Spleen (tissue), 11 donors: ENCODE measurements around the gene DEFB131B. TPM values are rescaled to one million over a fixed set of nuclear protein-coding genes. Genes with fewer than 3 reads are reported as not detected.
"Not testable (repeated sequence)": the region's sequence is repeated elsewhere in the genome, so short reads cannot be mapped to it uniquely, and the experiment has no call there.

ENCODE experiments used
- DNase-seq: peaks from one replicate; pipeline ENCODE4 v3.0.0-alpha.2; 2020
- H3K27ac ChIP-seq, 8 donors: fragments of 200-600 bp; sonication (generic) in 7 of 8; 1 replicate in 4 of 8; 2 replicates in 4 of 8; pipeline versions ENCODE4 v1.5.0 to v1.8.0; 2016 to 2021; ENCODE audit warnings: inconsistent platforms in 4 of 8, mild to moderate bottlenecking in 4 of 8, moderate library complexity in 1 of 8
- H3K27me3 ChIP-seq, 7 donors: fragments of 200-600 bp; sonication (generic) in 6 of 7; replicated peaks in 1 of 7; 1 replicate in 4 of 7; 2 replicates in 3 of 7; pipeline versions ENCODE4 v1.5.0 to v1.8.0; 2016 to 2021; ENCODE audit warnings: inconsistent platforms in 3 of 7, mild to moderate bottlenecking in 1 of 7
- H3K36me3 ChIP-seq, 6 donors: fragments of 200-600 bp; sonication (generic) in 5 of 6; 1 replicate in 4 of 6; 2 replicates in 2 of 6; pipeline versions ENCODE4 v1.5.0 to v1.8.0; 2016 to 2021; ENCODE audit warnings: inconsistent platforms in 2 of 6
- H3K4me1 ChIP-seq, 6 donors: fragments of 200-600 bp; sonication (generic) in 5 of 6; 1 replicate in 3 of 6; 2 replicates in 3 of 6; pipeline versions ENCODE4 v1.5.0 to v1.8.0; 2016 to 2021; ENCODE audit warnings: inconsistent platforms in 3 of 6
- H3K4me3 ChIP-seq, 8 donors: fragments of 200-600 bp; sonication (generic) in 7 of 8; 1 replicate in 4 of 8; 2 replicates in 4 of 8; pipeline versions ENCODE4 v1.5.0 to v1.8.0; 2016 to 2021; ENCODE audit warnings: inconsistent platforms in 4 of 8, mild to moderate bottlenecking in 4 of 8, moderate library complexity in 2 of 8
- H3K9me3 ChIP-seq, 8 donors: fragments of 200-600 bp; sonication (generic) in 7 of 8; 1 replicate in 4 of 8; 2 replicates in 4 of 8; pipeline versions ENCODE4 v1.5.0 to v1.8.0; 2016 to 2021; ENCODE audit warnings: inconsistent platforms in 4 of 8
- POLR2A ChIP-seq, 3 donors: fragments of 450-650 bp; IDR thresholded peaks; one replicate each; pipeline ENCODE4 v1.5.1; 2017; ENCODE audit warnings: antibody characterized with exemption in 3 of 3, mild to moderate bottlenecking in 1 of 3
- POLR2AphosphoS5 ChIP-seq, 3 donors: sonication (generic); formaldehyde crosslinking; IDR thresholded peaks; one replicate each; pipeline ENCODE4 v1.5.1; 2017; ENCODE audit warnings: antibody characterized with exemption in 3 of 3
- WGBS, 5 donors: extraction: QIAGEN DNeasy Blood & Tissue Kit in 3 of 5; methylation state at CpG; one replicate each; pipeline versions ENCODE4 v1.1.5 to v1.1.7; 2013 to 2018; 5-methylcytosine and 5-hydroxymethylcytosine counted together
- intact Hi-C: fragments of 100-400 bp; cut with DNase I; formaldehyde crosslinking; loops from one replicate; pipeline ENCODE4 v1.15.0; 2023; ENCODE audit warnings: low total_unique reads
- polyA plus RNA-seq, 3 donors: library from polyadenylated mRNA; stranded (reverse); fragments of 200-250 nt; gene quantifications; one replicate each; pipeline ENCODE4 v1.2.1, GENCODE V29; 2013
- total RNA-seq, 7 donors: library from RNA; depleted of rRNA in 3 of 7; stranded (reverse); fragments of >200 nt in 3 of 7; fragmentation: NEBNext Ultra II Directional in 4 of 7; extraction: Animal tissue kit (Norgen Biotek cat#: 25700) in 4 of 7; gene quantifications; one replicate each; pipeline versions ENCODE4 v1.1.0 to v1.2.1, GENCODE V29; 2016 to 2021
- TF ChIP-seq, protein P1 (sequence below), 11 experiments: fragments of 200-600 bp in 7 of 11; fragments of 450-650 bp in 4 of 11; sonication (generic) in 4 of 11; IDR thresholded peaks in 8 of 11; conservative IDR thresholded peaks in 3 of 11; 1 replicate in 7 of 11; 2 replicates in 4 of 11; pipeline versions ENCODE4 v1.4.0 to v1.8.0; 2016 to 2021; ENCODE audit warnings: antibody characterized with exemption in 11 of 11, inconsistent platforms in 4 of 11, mild to moderate bottlenecking in 1 of 11
- donor health status: healthy with polysubstance abuse.
- donor health status: DM: no; HTN: no; CAD: no; lungs with moderate emphysema.
- donor health status: DM: no; HTN: no; CAD: no.
- donor health status: Bipolar disorder and iron deficiency.
- donor health status: healthy.
- donor health status: DM: no; HTN: no; CAD: no.
- donor health status: DM: yes; HTN: yes; CAD: no.

DEFB131B gene
- total and polyA plus RNA-seq, 10 donors, result not detected

DNA sequence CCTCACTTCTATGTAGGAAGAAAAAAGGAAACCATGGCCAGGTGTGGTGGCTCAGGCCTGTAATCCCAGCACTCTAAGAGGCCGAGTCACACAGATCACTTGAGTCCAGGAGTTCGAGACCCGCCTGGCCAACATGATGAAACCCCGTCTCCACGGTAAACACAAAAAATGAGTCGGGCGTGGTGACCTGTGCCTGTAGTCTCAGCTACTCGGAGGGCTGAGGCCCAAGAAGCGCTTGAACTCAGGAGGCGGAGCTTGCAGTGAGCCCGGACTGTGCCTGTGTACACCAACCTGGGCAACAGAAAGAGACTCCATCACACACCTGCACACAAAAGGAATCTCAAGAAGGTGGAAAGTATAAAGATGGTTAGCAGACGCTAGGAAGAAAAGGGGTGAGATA lies 17.7 kb downstream of the DEFB131B start:
- no peak overlapping the region for H3K27ac ChIP-seq
- intact Hi-C loops, result no loop called here
- H3K4me1 ChIP-seq, result no peaks in the 10 kb centered on the region
- H3K9me3 ChIP-seq, result no peaks in the 10 kb centered on the region
- H3K27me3 ChIP-seq, result no peaks in the 10 kb centered on the region
- peaks cover 0 to 5% (median 0%) of the 10 kb centered on the region in 6 donors for H3K36me3 ChIP-seq
- no peak overlapping the region for H3K4me3 ChIP-seq
- WGBS, 5 donors, result 78 to 95% (median 92%) methylated on average over 12 of the region's 12 CpGs
- TF ChIP-seq POLR2A (IDR thresholded peaks at IDR 0.05) (no peak), POLR2AphosphoS5 (IDR thresholded peaks at IDR 0.05) (no peak)
- TF ChIP-seq, protein P1, sequence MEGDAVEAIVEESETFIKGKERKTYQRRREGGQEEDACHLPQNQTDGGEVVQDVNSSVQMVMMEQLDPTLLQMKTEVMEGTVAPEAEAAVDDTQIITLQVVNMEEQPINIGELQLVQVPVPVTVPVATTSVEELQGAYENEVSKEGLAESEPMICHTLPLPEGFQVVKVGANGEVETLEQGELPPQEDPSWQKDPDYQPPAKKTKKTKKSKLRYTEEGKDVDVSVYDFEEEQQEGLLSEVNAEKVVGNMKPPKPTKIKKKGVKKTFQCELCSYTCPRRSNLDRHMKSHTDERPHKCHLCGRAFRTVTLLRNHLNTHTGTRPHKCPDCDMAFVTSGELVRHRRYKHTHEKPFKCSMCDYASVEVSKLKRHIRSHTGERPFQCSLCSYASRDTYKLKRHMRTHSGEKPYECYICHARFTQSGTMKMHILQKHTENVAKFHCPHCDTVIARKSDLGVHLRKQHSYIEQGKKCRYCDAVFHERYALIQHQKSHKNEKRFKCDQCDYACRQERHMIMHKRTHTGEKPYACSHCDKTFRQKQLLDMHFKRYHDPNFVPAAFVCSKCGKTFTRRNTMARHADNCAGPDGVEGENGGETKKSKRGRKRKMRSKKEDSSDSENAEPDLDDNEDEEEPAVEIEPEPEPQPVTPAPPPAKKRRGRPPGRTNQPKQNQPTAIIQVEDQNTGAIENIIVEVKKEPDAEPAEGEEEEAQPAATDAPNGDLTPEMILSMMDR (IDR thresholded peaks at IDR 0.05 in 8 of 11, conservative IDR thresholded peaks at IDR 0.05 in 3 of 11), result no peak
- DNase-seq, result no peak

DNA sequence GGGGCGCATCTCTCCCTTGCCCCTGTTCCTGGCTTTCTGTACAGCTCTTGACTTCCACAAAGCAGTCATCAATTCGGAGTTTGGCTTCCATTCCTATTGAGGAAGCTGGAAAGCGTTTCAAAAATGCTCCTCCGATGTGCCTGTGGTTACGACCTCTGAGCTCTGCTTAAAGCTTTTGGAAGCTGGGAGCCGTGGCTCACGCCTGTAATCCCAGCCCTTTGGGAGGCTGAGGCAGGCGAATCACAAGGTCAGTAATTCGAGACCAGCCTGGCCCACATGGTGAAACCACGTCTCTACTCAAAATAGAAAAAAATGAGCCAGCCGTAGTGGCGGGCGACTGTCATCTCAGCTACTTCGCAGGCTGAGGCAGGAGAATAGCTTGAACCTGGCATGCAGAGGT lies 22.9 kb downstream of the DEFB131B start:
- peak overlapping the region in 6 of 8 donors; percentile 41 to 61 (median 52) for H3K27ac ChIP-seq
- H3K27me3 ChIP-seq, H3K4me1 ChIP-seq, H3K9me3 ChIP-seq, DNase-seq, H3K4me3 ChIP-seq, intact Hi-C loops: not testable (repeated sequence)
- TF ChIP-seq POLR2AphosphoS5 (IDR thresholded peaks at IDR 0.05), result peak in 1 of 3 donors; percentile 22
- peaks cover 0 to 31% (median under 1%) of the 10 kb centered on the region in 6 donors for H3K36me3 ChIP-seq
- WGBS, 5 donors, result 79 to 90% (median 82%) methylated on average over 14 of the region's 14 CpGs

DNA sequence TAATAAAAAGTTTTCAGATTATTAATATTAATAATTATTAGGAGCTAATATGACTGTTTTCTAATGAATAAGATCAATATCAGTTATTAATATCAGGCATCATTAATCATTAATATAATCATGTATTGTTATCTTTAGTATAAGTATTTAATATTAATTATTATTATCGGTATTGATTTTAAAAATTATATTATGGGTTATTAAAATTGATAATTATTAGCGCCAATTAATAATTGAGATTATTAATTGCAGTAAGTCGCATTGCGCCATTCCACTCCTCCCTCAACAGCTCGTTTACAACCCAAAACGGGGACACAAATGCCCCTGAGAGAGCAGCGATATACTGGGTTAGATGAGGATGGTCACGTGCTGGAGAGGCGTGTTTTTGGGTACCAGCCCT lies 30.0 kb downstream of the DEFB131B start:
- no peak for TF ChIP-seq POLR2AphosphoS5 (IDR thresholded peaks at IDR 0.05)
- H3K9me3 ChIP-seq, result no peaks in the 10 kb centered on the region
- no peak for DNase-seq
- intact Hi-C loops, result no loop called here
- 86 to 94% (median 88%) methylated on average over 9 of the region's 9 CpGs for WGBS, 5 donors
- H3K4me1 ChIP-seq, result no peaks in the 10 kb centered on the region
- no peak overlapping the region for H3K27ac ChIP-seq
- no peaks in the 10 kb centered on the region for H3K27me3 ChIP-seq
- no peak overlapping the region for H3K4me3 ChIP-seq
- H3K36me3 ChIP-seq, result peaks cover 0 to 66% (median 13%) of the 10 kb centered on the region in 6 donors

DNA sequence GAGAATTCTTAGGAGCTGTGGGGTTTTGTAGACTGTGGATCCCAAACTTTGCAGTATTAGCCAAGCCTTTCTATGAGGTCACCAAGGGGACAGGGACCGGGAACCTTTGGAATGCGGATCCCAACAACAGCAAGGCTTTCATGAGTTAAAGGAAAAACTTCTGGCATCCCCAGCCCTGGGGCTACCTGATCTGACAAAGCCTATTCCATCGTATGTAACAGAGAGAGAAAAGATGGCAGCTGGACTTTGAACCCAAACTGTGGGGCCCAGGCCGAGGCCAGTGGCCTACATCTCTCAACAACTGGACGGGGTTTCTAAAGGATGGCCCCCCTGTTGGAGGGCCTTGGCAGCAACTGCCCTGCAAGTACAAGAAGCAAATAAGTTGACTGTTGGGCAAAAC lies 32.5 kb downstream of the DEFB131B start:
- H3K27me3 ChIP-seq, intact Hi-C loops, H3K4me3 ChIP-seq, H3K4me1 ChIP-seq, DNase-seq, H3K9me3 ChIP-seq, H3K27ac ChIP-seq: not testable (repeated sequence)
- 93 to 100% (median 95%) methylated on average over 5 of the region's 5 CpGs for WGBS, 5 donors
- peaks cover 0 to 75% (median 39%) of the 10 kb centered on the region in 6 donors for H3K36me3 ChIP-seq

GRCh38 chr11:71911321-71911985 lies 33.2 kb downstream of the DEFB131B start:
- H3K36me3 ChIP-seq, result peaks cover 0 to 80% (median 44%) of the 10 kb centered on the region in 6 donors
- H3K4me3 ChIP-seq, DNase-seq, H3K9me3 ChIP-seq, intact Hi-C loops, H3K27ac ChIP-seq, H3K27me3 ChIP-seq, H3K4me1 ChIP-seq: not testable (repeated sequence)
- WGBS, 5 donors, result 82 to 88% (median 85%) methylated on average over 10 of the region's 10 CpGs

- DNase-seq, intact Hi-C loops, H3K9me3 ChIP-seq, H3K27ac ChIP-seq, H3K27me3 ChIP-seq, H3K4me1 ChIP-seq, H3K4me3 ChIP-seq: not testable (repeated sequence)
- H3K36me3 ChIP-seq, result peaks cover 0 to 80% (median 47%) of the 10 kb centered on the region in 6 donors
- WGBS, 5 donors, result 93 to 99% (median 95%) methylated on average over 10 of the region's 10 CpGs
Observed at GRCh38 chr11:71911986-71912340, 33.7 kb downstream of the DEFB131B start.
